KMS-11 (cell line): ENCODE data around the gene TMEM108.

Experiments used
- H2AFZ ChIP-seq: fragments of 200-600 bp; sonication (generic); 2 replicates; pipeline ENCODE4 v1.6.1; 2016; ENCODE audit warnings: antibody characterized with exemption, mixed run types, low read depth
- H3K27ac ChIP-seq: fragments of 200-600 bp; sonication (generic); 2 replicates; pipeline ENCODE4 v1.6.1; 2016; ENCODE audit warnings: mild to moderate bottlenecking, mixed run types
- H3K27me3 ChIP-seq: fragments of 200-600 bp; sonication (generic); 2 replicates; pipeline ENCODE4 v1.6.1; 2017; ENCODE audit warnings: mild to moderate bottlenecking, low read depth, mixed run types, moderate library complexity; ENCODE audit not compliant: insufficient read depth
- H3K36me3 ChIP-seq: fragments of 200-600 bp; sonication (generic); 2 replicates; pipeline ENCODE4 v1.6.1; 2017; ENCODE audit warnings: mild to moderate bottlenecking, mixed run types; ENCODE audit not compliant: insufficient read depth
- H3K4me1 ChIP-seq: fragments of 200-600 bp; sonication (generic); 2 replicates; pipeline ENCODE4 v1.6.1; 2016; ENCODE audit warnings: mild to moderate bottlenecking, low read depth, mixed run types; ENCODE audit not compliant: poor library complexity, severe bottlenecking
- H3K4me2 ChIP-seq: fragments of 200-600 bp; sonication (generic); 2 replicates; pipeline ENCODE4 v1.7.0; 2016; ENCODE audit warnings: mild to moderate bottlenecking, mixed run types
- H3K4me3 ChIP-seq: fragments of 200-600 bp; sonication (generic); IDR thresholded peaks from 2 replicates; pipeline ENCODE4 v1.6.1; 2017; ENCODE audit warnings: low read depth, low read length, mixed read lengths; ENCODE audit not compliant: insufficient read depth
- H3K79me2 ChIP-seq: fragments of 200-600 bp; sonication (generic); 2 replicates; pipeline ENCODE4 v1.6.1; 2016; ENCODE audit warnings: low read depth, mixed run types; ENCODE audit not compliant: insufficient read depth
- H3K9ac ChIP-seq: fragments of 200-600 bp; sonication (generic); 2 replicates; pipeline ENCODE4 v1.6.1; 2016; ENCODE audit warnings: mild to moderate bottlenecking, mixed run types
- H4K20me1 ChIP-seq: fragments of 200-600 bp; sonication (generic); 2 replicates; pipeline ENCODE4 v1.6.1; 2016; ENCODE audit warnings: mild to moderate bottlenecking, mixed run types; ENCODE audit not compliant: insufficient read depth
- TF ChIP-seq, protein P1 (sequence below): fragments of 200-600 bp; sonication (generic); conservative IDR thresholded peaks from 2 replicates; pipeline ENCODE4 v1.6.1; 2017; ENCODE audit warnings: low read depth, mild to moderate bottlenecking, antibody characterized with exemption, low read length, moderate library complexity, mixed read lengths

Gene TMEM108

DNA sequence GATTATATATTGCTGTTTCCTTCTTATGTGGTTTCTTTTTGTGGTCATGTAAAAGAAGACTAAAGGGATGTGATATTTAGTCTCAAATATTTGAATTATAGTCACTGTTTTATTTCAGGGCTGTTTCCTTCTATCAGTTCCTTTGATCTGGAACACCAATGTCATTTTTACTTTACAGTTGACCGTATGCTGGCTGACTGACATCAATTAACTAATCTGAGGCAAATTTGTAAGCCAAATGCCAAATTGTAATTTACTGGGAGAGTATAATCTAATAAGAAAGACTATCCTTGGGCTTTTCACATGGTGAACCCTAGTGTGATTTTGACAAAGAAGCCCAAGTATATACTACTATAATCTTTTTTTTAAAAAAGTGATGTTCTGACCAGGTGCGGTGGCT, 87.6 kb downstream of the TMEM108 start:
- TF ChIP-seq, protein P1, sequence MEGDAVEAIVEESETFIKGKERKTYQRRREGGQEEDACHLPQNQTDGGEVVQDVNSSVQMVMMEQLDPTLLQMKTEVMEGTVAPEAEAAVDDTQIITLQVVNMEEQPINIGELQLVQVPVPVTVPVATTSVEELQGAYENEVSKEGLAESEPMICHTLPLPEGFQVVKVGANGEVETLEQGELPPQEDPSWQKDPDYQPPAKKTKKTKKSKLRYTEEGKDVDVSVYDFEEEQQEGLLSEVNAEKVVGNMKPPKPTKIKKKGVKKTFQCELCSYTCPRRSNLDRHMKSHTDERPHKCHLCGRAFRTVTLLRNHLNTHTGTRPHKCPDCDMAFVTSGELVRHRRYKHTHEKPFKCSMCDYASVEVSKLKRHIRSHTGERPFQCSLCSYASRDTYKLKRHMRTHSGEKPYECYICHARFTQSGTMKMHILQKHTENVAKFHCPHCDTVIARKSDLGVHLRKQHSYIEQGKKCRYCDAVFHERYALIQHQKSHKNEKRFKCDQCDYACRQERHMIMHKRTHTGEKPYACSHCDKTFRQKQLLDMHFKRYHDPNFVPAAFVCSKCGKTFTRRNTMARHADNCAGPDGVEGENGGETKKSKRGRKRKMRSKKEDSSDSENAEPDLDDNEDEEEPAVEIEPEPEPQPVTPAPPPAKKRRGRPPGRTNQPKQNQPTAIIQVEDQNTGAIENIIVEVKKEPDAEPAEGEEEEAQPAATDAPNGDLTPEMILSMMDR: no peak
- no peak overlapping the region for H3K4me2 ChIP-seq
- no peaks in the 10 kb centered on the region for H3K27me3 ChIP-seq
- no peak overlapping the region for H3K27ac ChIP-seq
- no peak overlapping the region for H3K4me3 ChIP-seq
- H3K4me1 ChIP-seq: no peaks in the 10 kb centered on the region
- H3K79me2 ChIP-seq: no peaks in the 10 kb centered on the region
- H3K36me3 ChIP-seq: no peaks in the 10 kb centered on the region
- no peaks in the 10 kb centered on the region for H4K20me1 ChIP-seq
- no peak overlapping the region for H3K9ac ChIP-seq
- no peak overlapping the region for H2AFZ ChIP-seq

DNA sequence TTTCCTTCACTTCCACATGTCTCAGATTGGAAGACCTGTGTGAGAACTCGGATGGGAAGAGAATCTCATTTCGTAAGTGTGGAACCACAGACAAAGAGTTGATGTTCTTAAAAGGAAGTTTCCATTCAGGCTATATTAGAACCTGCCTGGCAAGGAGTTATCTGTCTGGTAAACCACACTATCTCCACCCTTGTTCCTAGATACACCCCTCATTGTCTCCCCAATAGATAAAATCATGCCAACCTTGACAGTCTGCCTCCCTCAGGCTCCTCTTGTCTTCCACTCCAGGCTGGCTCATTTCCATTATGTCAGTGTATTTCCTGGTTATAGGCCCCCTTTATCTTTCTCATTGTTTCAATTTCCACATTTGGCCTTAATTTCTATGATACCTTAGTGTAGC, 89.2 kb downstream of the TMEM108 start:
- H2AFZ ChIP-seq: no peak overlapping the region
- no peak overlapping the region for H3K4me3 ChIP-seq
- no peak overlapping the region for H3K27ac ChIP-seq
- H4K20me1 ChIP-seq: no peaks in the 10 kb centered on the region
- no peaks in the 10 kb centered on the region for H3K36me3 ChIP-seq
- H3K4me2 ChIP-seq: no peak overlapping the region
- H3K9ac ChIP-seq: no peak overlapping the region
- TF ChIP-seq, protein P1: no peak
- no peaks in the 10 kb centered on the region for H3K4me1 ChIP-seq
- no peaks in the 10 kb centered on the region for H3K27me3 ChIP-seq
- no peaks in the 10 kb centered on the region for H3K79me2 ChIP-seq

DNA sequence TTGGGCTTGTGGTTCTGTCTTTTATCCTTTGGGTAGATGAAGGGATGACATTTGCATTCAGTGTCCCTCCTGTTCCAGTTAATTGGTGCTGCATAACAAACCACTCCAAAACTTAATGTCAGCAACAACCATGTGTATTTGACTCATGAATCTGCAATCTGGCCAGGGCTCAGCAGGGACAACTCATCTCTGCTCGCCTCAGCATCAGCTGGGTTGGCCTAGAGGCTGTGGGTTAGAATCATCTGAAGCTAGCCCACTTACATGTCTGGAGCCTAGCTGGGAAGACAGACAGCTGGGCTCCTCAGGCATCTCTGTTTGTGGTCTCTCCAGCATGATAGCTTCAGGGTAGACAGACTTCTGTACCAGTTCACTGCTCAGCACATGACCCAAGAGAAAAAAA, 92.0 kb downstream of the TMEM108 start:
- Histone ChIP-seq H3K9ac (no peak overlapping the region), H3K4me1 (no peaks in the 10 kb centered on the region), H3K27me3 (no peaks in the 10 kb centered on the region), H3K27ac (no peak overlapping the region), H3K36me3 (no peaks in the 10 kb centered on the region), H3K4me2 (no peak overlapping the region), H3K79me2 (no peaks in the 10 kb centered on the region), H4K20me1 (no peaks in the 10 kb centered on the region), H2AFZ (no peak overlapping the region), H3K4me3 (no peak overlapping the region)
- TF ChIP-seq, protein P1: no peak

DNA sequence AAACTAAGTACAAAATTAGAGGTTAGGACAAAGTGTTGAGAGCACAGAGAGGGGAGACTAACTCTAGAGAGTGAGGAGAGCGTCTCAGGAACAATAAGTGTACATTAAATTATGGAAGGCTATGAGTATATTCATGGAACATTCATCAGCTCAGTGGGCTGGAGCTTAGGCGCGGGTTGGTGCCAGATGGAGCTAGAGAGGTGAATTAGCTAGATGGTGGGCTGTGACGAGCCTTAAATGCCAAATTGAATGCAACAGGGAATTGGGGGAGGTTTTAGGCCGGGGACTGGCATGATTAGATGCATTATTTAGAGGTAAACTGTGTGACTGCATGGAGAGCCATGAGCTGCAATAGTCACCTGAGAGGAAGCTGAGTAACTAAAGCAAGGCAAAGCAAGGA, 97.1 kb downstream of the TMEM108 start:
- Histone ChIP-seq H2AFZ (no peak overlapping the region), H3K36me3 (no peaks in the 10 kb centered on the region), H3K4me3 (no peak overlapping the region), H3K27ac (no peak overlapping the region), H3K79me2 (no peaks in the 10 kb centered on the region), H3K9ac (no peak overlapping the region), H3K4me1 (no peaks in the 10 kb centered on the region), H3K27me3 (no peaks in the 10 kb centered on the region), H4K20me1 (no peaks in the 10 kb centered on the region), H3K4me2 (no peak overlapping the region)
- TF ChIP-seq, protein P1: no peak
